H9 (cell line): ENCODE measurements around the gene ENG. TPM values are rescaled to one million over a fixed set of nuclear protein-coding genes. Genes with fewer than 3 reads are reported as not detected.

ENCODE experiments used
- DNase-seq: peaks from one replicate; pipeline ENCODE4 v3.0.0-alpha.2; 2017
- H2AFZ ChIP-seq: one replicate; pipeline ENCODE4 v1.6.1; 2013; ENCODE audit warnings: mild to moderate bottlenecking, low read length, control low read depth, moderate library complexity
- H2AK5ac ChIP-seq: 2 replicates; pipeline ENCODE4 v1.6.1; 2013; ENCODE audit warnings: low read length, control low read depth, mixed read lengths; ENCODE audit not compliant: insufficient read length
- H2BK120ac ChIP-seq: one replicate; pipeline ENCODE4 v1.6.1; 2013; ENCODE audit warnings: low read depth, mild to moderate bottlenecking, low read length, control low read depth, inconsistent platforms; ENCODE audit not compliant: poor library complexity, severe bottlenecking
- H2BK12ac ChIP-seq: 2 replicates; pipeline ENCODE4 v1.6.1; 2013; ENCODE audit warnings: low read length, control low read depth, mixed read lengths, low read depth; ENCODE audit not compliant: insufficient read length
- H2BK15ac ChIP-seq: 2 replicates; pipeline ENCODE4 v1.6.1; 2013; ENCODE audit warnings: low read depth, low read length, control low read depth
- H2BK20ac ChIP-seq: one replicate; pipeline ENCODE4 v1.6.1; 2013; ENCODE audit warnings: low read depth, mild to moderate bottlenecking, low read length, control low read depth, inconsistent platforms; ENCODE audit not compliant: poor library complexity, severe bottlenecking
- H2BK5ac ChIP-seq: 2 replicates; pipeline ENCODE4 v1.6.1; 2013; ENCODE audit warnings: low read length, control low read depth, mixed read lengths; ENCODE audit not compliant: insufficient read length
- H3K14ac ChIP-seq: 2 replicates; pipeline ENCODE4 v1.6.1; 2013; ENCODE audit warnings: low read length, control low read depth; ENCODE audit not compliant: insufficient read depth
- H3K18ac ChIP-seq: 2 replicates; pipeline ENCODE4 v1.6.1; 2013; ENCODE audit warnings: low read depth, mild to moderate bottlenecking, mixed read lengths, low read length, control low read depth; ENCODE audit not compliant: insufficient read length
- H3K23ac ChIP-seq: 2 replicates; pipeline ENCODE4 v1.6.1; 2013; ENCODE audit warnings: low read length, control low read depth, mixed read lengths, low read depth; ENCODE audit not compliant: insufficient read length
- H3K23me2 ChIP-seq: 2 replicates; pipeline ENCODE4 v1.6.1; 2013; ENCODE audit warnings: low read depth, mild to moderate bottlenecking, mixed read lengths, low read length, control low read depth; ENCODE audit not compliant: insufficient read length, poor library complexity, severe bottlenecking
- H3K27ac ChIP-seq: 2 replicates; pipeline ENCODE4 v1.5.1; 2013; ENCODE audit warnings: low read length, control low read depth, mixed read lengths, low read depth; ENCODE audit not compliant: insufficient read length
- H3K27me3 ChIP-seq: 2 replicates; pipeline ENCODE4 v1.6.1; 2013; ENCODE audit warnings: low read length, control low read depth, inconsistent platforms; ENCODE audit not compliant: insufficient read depth
- H3K4ac ChIP-seq: 2 replicates; pipeline ENCODE4 v1.6.1; 2013; ENCODE audit warnings: low read depth, mild to moderate bottlenecking, control low read depth, inconsistent platforms, low read length, moderate library complexity
- H3K4me1 ChIP-seq: 2 replicates; pipeline ENCODE4 v1.6.1; 2013; ENCODE audit warnings: low read length, control low read depth, inconsistent platforms; ENCODE audit not compliant: insufficient read depth
- H3K4me2 ChIP-seq: 2 replicates; pipeline ENCODE4 v1.6.1; 2013; ENCODE audit warnings: low read length, control low read depth, mixed read lengths; ENCODE audit not compliant: insufficient read length, insufficient read depth
- H3K56ac ChIP-seq: 2 replicates; pipeline ENCODE4 v1.6.1; 2013; ENCODE audit warnings: low read depth, mild to moderate bottlenecking, mixed read lengths, low read length, control low read depth; ENCODE audit not compliant: insufficient read length
- H3K79me1 ChIP-seq: 2 replicates; pipeline ENCODE4 v1.6.1; 2013; ENCODE audit warnings: low read depth, mild to moderate bottlenecking, moderate library complexity, low read length, control low read depth, inconsistent platforms; ENCODE audit not compliant: insufficient read depth, poor library complexity, severe bottlenecking
- H3K79me2 ChIP-seq: 2 replicates; pipeline ENCODE4 v1.6.1; 2013; ENCODE audit warnings: low read length, control low read depth, inconsistent platforms; ENCODE audit not compliant: insufficient read depth
- H3K9ac ChIP-seq: 2 replicates; pipeline ENCODE4 v1.6.1; 2013; ENCODE audit warnings: low read length, control low read depth, mixed read lengths; ENCODE audit not compliant: insufficient read length; ENCODE audit errors: extremely low read depth
- H3K9me3 ChIP-seq: one replicate; pipeline ENCODE4 v1.6.1; 2013; ENCODE audit warnings: low read depth, low read length, inconsistent platforms; ENCODE audit not compliant: control insufficient read depth
- H3T11ph ChIP-seq: one replicate; pipeline ENCODE4 v1.6.1; 2013; ENCODE audit warnings: mild to moderate bottlenecking, low read length, control low read depth, inconsistent platforms
- H4K20me1 ChIP-seq: one replicate; pipeline ENCODE4 v1.6.1; 2013; ENCODE audit not compliant: control insufficient read depth, insufficient read length, insufficient read depth
- H4K5ac ChIP-seq: 2 replicates; pipeline ENCODE4 v1.6.1; 2013; ENCODE audit warnings: low read depth, mild to moderate bottlenecking, mixed read lengths, low read length, control low read depth; ENCODE audit not compliant: insufficient read length
- H4K8ac ChIP-seq: replicated peaks from 2 replicates; pipeline ENCODE4 v1.6.1; 2013; ENCODE audit warnings: low read length, control low read depth, mixed read lengths, low read depth; ENCODE audit not compliant: insufficient read length
- H4K91ac ChIP-seq: 2 replicates; pipeline ENCODE4 v1.6.1; 2013; ENCODE audit warnings: low read depth, mild to moderate bottlenecking, moderate library complexity, mixed read lengths, low read length, control low read depth; ENCODE audit not compliant: insufficient read length
- H3K27ac Mint-ChIP-seq, 3 experiments: 2 replicates in 2 of 3; 3 replicates in 1 of 3; pipeline ENCODE4 v1.8.0; 2020 to 2021; ENCODE audit warnings: mixed read lengths in 3 of 3, mild to moderate bottlenecking in 1 of 3, moderate library complexity in 1 of 3
- H3K27me3 Mint-ChIP-seq: 2 replicates; pipeline ENCODE4 v1.8.0; 2021; ENCODE audit warnings: low read depth, mild to moderate bottlenecking, moderate library complexity, mixed read lengths
- H3K36me3 Mint-ChIP-seq, 3 experiments: 2 replicates in 2 of 3; 3 replicates in 1 of 3; pipeline ENCODE4 v1.8.0; 2020 to 2021; ENCODE audit warnings: low read depth in 3 of 3, mixed read lengths in 3 of 3; ENCODE audit not compliant: insufficient read depth in 1 of 3
- H3K4me1 Mint-ChIP-seq, 2 experiments: 2 replicates each; pipeline ENCODE4 v1.8.0; 2020; ENCODE audit warnings: mixed read lengths in 2 of 2
- H3K4me3 Mint-ChIP-seq, 2 experiments: 2 replicates in 1 of 2; 3 replicates in 1 of 2; pipeline ENCODE4 v1.8.0; 2020 to 2021; ENCODE audit warnings: mild to moderate bottlenecking in 2 of 2, mixed read lengths in 2 of 2, moderate library complexity in 1 of 2
- H3K9me3 Mint-ChIP-seq, 2 experiments: 2 replicates in 1 of 2; 3 replicates in 1 of 2; pipeline ENCODE4 v1.8.0; 2020; ENCODE audit warnings: mild to moderate bottlenecking in 2 of 2, mixed read lengths in 2 of 2, moderate library complexity in 1 of 2
- CTCF ChIP-seq: fragments of 200-600 bp; sonication (generic); conservative IDR thresholded peaks from 3 replicates; pipeline ENCODE4 v1.8.0; 2021; ENCODE audit warnings: antibody characterized with exemption, mild to moderate bottlenecking
- WGBS: extraction: QIAGEN DNeasy Blood & Tissue Kit; methylation state at CpG from one replicate; pipeline ENCODE4 v1.1.7; 2013; ENCODE audit warnings: missing lambda C conversion rate, low lambda C conversion rate, mixed read lengths; ENCODE audit not compliant: insufficient read length; ENCODE audit errors: extremely low coverage; 5-methylcytosine and 5-hydroxymethylcytosine counted together
- total RNA-seq: library from RNA; stranded (reverse); gene quantifications from 2 replicates; pipeline ENCODE4 v1.2.1, GENCODE V29; 2021

The ENG gene
- total RNA-seq, 1 experiment from 2014 or later, result 2.1 TPM

GRCh38 chr9:127809002-127809539 is 45.4 kb downstream of the ENG start:
- H2BK15ac ChIP-seq, result no peak overlapping the region
- no peak overlapping the region for H3T11ph ChIP-seq
- Mint-ChIP-seq H3K36me3 (peaks cover 17 to 54% (median 52%) of the 10 kb centered on the region in 3 experiments), H3K27me3 (no peaks in the 10 kb centered on the region), H3K9me3 (no peaks in the 10 kb centered on the region), H3K27ac (no peak overlapping the region), H3K4me3 (peak overlapping the region; percentile 22 to 32; a peak in 2 of 5 replicates), H3K4me1 (peaks cover 2 to 7% of the 10 kb centered on the region in 2 experiments; a peak in 3 of 4 replicates)
- H3K79me1 ChIP-seq, result peaks cover 3% of the 10 kb centered on the region
- DNase-seq, result no peak
- H4K91ac ChIP-seq, result no peak overlapping the region
- TF ChIP-seq CTCF, result no peak
- H4K5ac ChIP-seq, result no peak overlapping the region
- H3K4me2 ChIP-seq, result peak overlapping the region; percentile 41
- H2AK5ac ChIP-seq, result no peak overlapping the region
- no peaks in the 10 kb centered on the region for H3K23me2 ChIP-seq
- no peaks in the 10 kb centered on the region for H3K27me3 ChIP-seq
- H3K56ac ChIP-seq, result no peak overlapping the region
- no peak overlapping the region for H3K14ac ChIP-seq
- WGBS, result no CpG with 5 or more reads among the region's 9 CpGs
- no peaks in the 10 kb centered on the region for H4K20me1 ChIP-seq
- H2BK120ac ChIP-seq, result no peak overlapping the region
- no peaks in the 10 kb centered on the region for H3K9me3 ChIP-seq
- no peak overlapping the region for H3K9ac ChIP-seq
- H2AFZ ChIP-seq, result no peak overlapping the region
- H3K27ac ChIP-seq, result no peak overlapping the region
- no peak overlapping the region for H3K23ac ChIP-seq
- no peak overlapping the region for H2BK5ac ChIP-seq
- no peak overlapping the region for H3K4ac ChIP-seq
- H2BK12ac ChIP-seq, result no peak overlapping the region
- H3K18ac ChIP-seq, result no peak overlapping the region
- H3K79me2 ChIP-seq, result no peaks in the 10 kb centered on the region
- no peaks in the 10 kb centered on the region; the same call in 1 of the 2 replicates for H3K4me1 ChIP-seq
- H4K8ac ChIP-seq, result no peak overlapping the region
- H2BK20ac ChIP-seq, result no peak overlapping the region
